ENCODE results near the gene DLGAP4.

- TF ChIP-seq CTCF (IDR thresholded peaks at IDR 0.05), result no peak
- no peak for TF ChIP-seq POLR2A (IDR thresholded peaks at IDR 0.05)
Observed at GRCh38 chr20:36434383-36434782, 128.2 kb downstream of the DLGAP4 start.

All from breast epithelium (tissue), 3 donors.